H7 (cell line): ENCODE measurements around the gene KCNK4. TPM values are rescaled to one million over a fixed set of nuclear protein-coding genes. Genes with fewer than 3 reads are reported as not detected.
"Not testable (repeated sequence)": the region's sequence is repeated elsewhere in the genome, so short reads cannot be mapped to it uniquely, and the experiment has no call there.

Source experiments
- DNase-seq: peaks from one replicate; pipeline ENCODE4 v3.0.0; 2012
- H3K27me3 ChIP-seq: 2 replicates; pipeline ENCODE4 v1.6.0; 2011; ENCODE audit warnings: mild to moderate bottlenecking, low read length; ENCODE audit not compliant: control insufficient read depth, insufficient read depth
- H3K36me3 ChIP-seq: replicated peaks from 2 replicates; pipeline ENCODE4 v1.5.1; 2011; ENCODE audit warnings: low read length; ENCODE audit not compliant: control insufficient read depth, insufficient read depth
- H3K4me3 ChIP-seq: 2 replicates; pipeline ENCODE4 v1.5.1; 2011; ENCODE audit warnings: low read depth, mild to moderate bottlenecking, control low read depth, low read length, moderate library complexity; ENCODE audit not compliant: insufficient read depth
- total RNA-seq: library from RNA; depleted of rRNA; stranded (reverse); fragments of >200 nt; shearing (Covaris generic); gene quantifications from 2 replicates; pipeline ENCODE4 v1.2.3, GENCODE V29; 2014

The KCNK4 gene
- total RNA-seq, 1 experiment from 2014 or later: not detected

GRCh38 chr11:64299847-64300648 lies 8.9 kb downstream of the KCNK4 start, which contains the start of gene CATSPERZ:
CATSPERZ (plus strand) TSS chr11:64300358; CDS start chr11:64300411, 53 bp downstream.
- peaks cover 60% of the 10 kb centered on the region for H3K27me3 ChIP-seq
- H3K4me3 ChIP-seq: peak within 1 kb of the TSS; percentile 37
- peak; percentile 88 for DNase-seq
- H3K36me3 ChIP-seq: no peaks in the 10 kb centered on the region

- DNase-seq: no peak
- H3K4me3 ChIP-seq: no peak overlapping the region
- peaks cover 3% of the 10 kb centered on the region; the same call in 1 of the 2 replicates for H3K36me3 ChIP-seq
- peaks cover 27% of the 10 kb centered on the region for H3K27me3 ChIP-seq
Observed at GRCh38 chr11:64303109-64304031, 12.3 kb downstream of the KCNK4 start.

GRCh38 chr11:64304032-64304315 lies 12.9 kb downstream of the KCNK4 start:
- Histone ChIP-seq H3K4me3 (peak overlapping the region; percentile 89), H3K36me3 (peaks cover 3% of the 10 kb centered on the region; the same call in 1 of the 2 replicates), H3K27me3 (peaks cover 21% of the 10 kb centered on the region)
- no peak for DNase-seq

GRCh38 chr11:64304316-64305072 lies 13.4 kb downstream of the KCNK4 start:
- Histone ChIP-seq H3K4me3 (peak overlapping the region; percentile 89), H3K27me3 (peaks cover 16% of the 10 kb centered on the region), H3K36me3 (peaks cover 3% of the 10 kb centered on the region; the same call in 1 of the 2 replicates)
- peak; percentile 95 for DNase-seq

DNA sequence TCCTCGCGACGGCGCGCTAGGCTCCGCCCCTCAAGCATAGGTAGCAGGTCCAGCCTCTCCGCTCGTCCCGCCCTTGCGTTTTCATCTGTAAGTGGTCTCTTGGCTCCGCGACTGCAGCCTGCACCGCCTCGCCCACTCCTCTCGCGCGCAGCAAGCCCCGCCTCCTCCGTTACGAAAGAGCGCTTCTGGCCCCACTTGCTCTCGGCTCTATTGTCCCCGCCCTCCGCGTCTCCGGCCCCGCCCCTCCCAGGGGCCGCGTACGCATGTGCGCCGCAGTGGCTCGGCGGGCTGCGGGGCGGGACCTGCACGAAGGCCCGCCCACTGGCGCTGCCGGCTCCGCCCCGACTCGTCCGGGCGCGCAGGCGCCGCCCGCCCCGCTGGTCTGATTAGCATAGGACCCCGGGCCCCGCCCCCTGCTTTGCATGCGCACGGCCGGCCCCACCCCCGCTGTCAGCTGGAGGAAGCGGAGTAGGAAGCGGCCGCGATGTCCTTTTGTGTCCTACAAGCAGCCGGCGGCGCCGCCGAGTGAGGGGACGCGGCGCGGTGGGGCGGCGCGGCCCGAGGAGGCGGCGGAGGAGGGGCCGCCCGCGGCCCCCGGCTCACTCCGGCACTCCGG lies 14.1 kb downstream of the KCNK4 start, which contains the start of gene ESRRA:
ESRRA (plus strand) TSS at position 450 of the 616 bp plus-strand sequence. CDS start 1,656 bp downstream, outside the sequence.
- Histone ChIP-seq H3K36me3 (peaks cover 3% of the 10 kb centered on the region; the same call in 1 of the 2 replicates), H3K4me3 (peak within 1 kb of the TSS; percentile 89)
- peak; percentile 100 for DNase-seq

DNA sequence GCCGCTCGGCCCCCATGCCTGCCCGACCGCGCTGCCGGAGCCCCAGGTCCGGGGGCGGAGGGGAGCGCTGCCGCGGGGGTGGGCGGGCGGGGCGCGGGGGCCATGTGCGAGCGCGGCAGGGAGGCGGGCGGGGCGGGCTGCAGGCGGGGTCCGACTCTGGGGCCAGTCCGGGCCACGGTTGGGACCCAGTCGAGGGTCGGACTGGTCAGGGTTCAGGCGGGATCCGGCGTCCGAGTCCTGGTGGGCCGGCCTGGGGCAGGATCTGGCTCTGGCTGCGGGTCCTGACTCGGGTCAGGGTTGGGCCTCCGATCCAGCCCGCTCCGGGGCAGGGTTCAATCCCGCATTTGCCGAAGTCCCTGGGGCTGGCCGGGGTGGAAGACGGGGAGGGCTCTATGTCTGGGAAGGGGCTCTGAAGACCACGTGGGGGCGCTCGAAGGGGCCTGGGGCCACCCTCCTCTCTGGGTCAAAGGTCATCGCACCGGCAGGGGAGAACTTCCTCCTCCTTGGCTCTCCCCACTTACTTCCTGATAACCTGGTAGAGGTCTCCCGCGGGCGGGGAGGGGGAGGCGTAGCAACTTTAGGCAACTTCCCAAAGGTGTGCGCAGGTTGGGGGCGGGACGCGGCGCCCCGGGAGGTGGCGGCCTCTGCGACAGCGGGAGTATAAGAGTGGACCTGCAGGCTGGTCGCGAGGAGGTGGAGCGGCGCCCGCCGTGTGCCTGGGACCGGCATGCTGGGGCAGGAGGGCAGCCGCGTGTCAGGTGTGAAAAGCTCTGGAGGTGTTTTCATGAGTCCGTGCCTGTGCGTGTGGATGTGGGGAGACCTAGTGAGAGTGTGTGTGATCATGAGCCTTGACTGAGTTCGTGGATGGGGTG lies 14.8 kb downstream of the KCNK4 start:
- peak overlapping the region; percentile 61 for H3K4me3 ChIP-seq
- peak; percentile 87 for DNase-seq
- peaks cover 2% of the 10 kb centered on the region for H3K27me3 ChIP-seq
- peaks cover 3% of the 10 kb centered on the region; the same call in 1 of the 2 replicates for H3K36me3 ChIP-seq

More for the DNA sequence above, 14.1 kb downstream of the KCNK4 start, which contains the start of gene ESRRA:
- peaks cover 9% of the 10 kb centered on the region for H3K27me3 ChIP-seq

GRCh38 chr11:64306563-64306875 lies 15.4 kb downstream of the KCNK4 start:
- H3K27me3 ChIP-seq: peaks cover 1% of the 10 kb centered on the region; the same call in 1 of the 2 replicates
- peaks cover 3% of the 10 kb centered on the region; the same call in 1 of the 2 replicates for H3K36me3 ChIP-seq
- no peak for DNase-seq
- H3K4me3 ChIP-seq: peak overlapping the region; percentile 61

GRCh38 chr11:64306876-64307622 lies 15.9 kb downstream of the KCNK4 start:
- DNase-seq: peak; percentile 73
- H3K36me3 ChIP-seq: peaks cover 3% of the 10 kb centered on the region; the same call in 1 of the 2 replicates
- no peaks in the 10 kb centered on the region for H3K27me3 ChIP-seq
- peak overlapping the region; percentile 61 for H3K4me3 ChIP-seq

GRCh38 chr11:64307795-64308194 lies 16.7 kb downstream of the KCNK4 start:
- not testable (repeated sequence) for DNase-seq, H3K36me3 ChIP-seq, H3K27me3 ChIP-seq, H3K4me3 ChIP-seq

DNA sequence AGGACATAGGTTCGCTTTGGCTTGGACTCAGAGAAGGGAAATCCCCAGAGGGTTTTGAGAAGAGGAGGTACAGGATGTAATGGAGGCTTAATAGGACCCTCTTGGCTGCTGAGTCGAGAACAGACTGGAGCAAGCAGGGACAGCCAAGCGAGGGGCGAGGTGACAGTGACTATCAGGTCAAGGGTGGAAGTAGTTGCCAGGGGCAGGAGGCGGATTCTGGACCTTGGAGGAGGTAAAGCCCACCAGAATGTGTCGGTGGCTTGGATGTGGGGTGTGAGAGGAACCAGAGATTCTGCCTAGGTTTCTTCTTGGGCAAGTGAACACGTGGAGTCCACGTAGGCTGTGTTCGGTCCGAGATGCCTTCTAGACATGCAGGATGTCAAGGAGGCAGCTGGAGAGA lies 21.8 kb downstream of the KCNK4 start:
- no peak for DNase-seq
- Histone ChIP-seq H3K4me3 (no peak overlapping the region), H3K27me3 (no peaks in the 10 kb centered on the region), H3K36me3 (peaks cover 7% of the 10 kb centered on the region)

- H3K4me3 ChIP-seq: no peak overlapping the region
- peaks cover 7% of the 10 kb centered on the region for H3K36me3 ChIP-seq
- no peaks in the 10 kb centered on the region for H3K27me3 ChIP-seq
- peak; percentile 61 for DNase-seq
Observed at GRCh38 chr11:64313491-64314145, 22.5 kb downstream of the KCNK4 start.

- peak; percentile 62 for DNase-seq
- Histone ChIP-seq H3K27me3 (no peaks in the 10 kb centered on the region), H3K4me3 (no peak overlapping the region), H3K36me3 (peaks cover 7% of the 10 kb centered on the region)
Observed at GRCh38 chr11:64314146-64314804, 23.2 kb downstream of the KCNK4 start.
